ENCODE measurements around the gene SETBP1. TPM values are rescaled to one million over a fixed set of nuclear protein-coding genes. Genes with fewer than 3 reads are reported as not detected.

Gene SETBP1
- total RNA-seq, 1 experiment from 2014 or later: 9.6 TPM

GRCh38 chr18:44748582-44748981 is 67.9 kb downstream of the SETBP1 start (continued):
- TF ChIP-seq ZNF532 (CRISPR knock-in tag; IDR thresholded peaks at IDR 0.05; ENCODE audit: borderline replicate concordance): no peak
- TF ChIP-seq, protein P1, sequence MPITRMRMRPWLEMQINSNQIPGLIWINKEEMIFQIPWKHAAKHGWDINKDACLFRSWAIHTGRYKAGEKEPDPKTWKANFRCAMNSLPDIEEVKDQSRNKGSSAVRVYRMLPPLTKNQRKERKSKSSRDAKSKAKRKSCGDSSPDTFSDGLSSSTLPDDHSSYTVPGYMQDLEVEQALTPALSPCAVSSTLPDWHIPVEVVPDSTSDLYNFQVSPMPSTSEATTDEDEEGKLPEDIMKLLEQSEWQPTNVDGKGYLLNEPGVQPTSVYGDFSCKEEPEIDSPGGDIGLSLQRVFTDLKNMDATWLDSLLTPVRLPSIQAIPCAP (CRISPR knock-in tag; IDR thresholded peaks at IDR 0.05): no peak

GRCh38 chr18:44750774-44751173 is 70.1 kb downstream of the SETBP1 start:
- POLR2A ChIA-PET: no interaction called here
- Mint-ChIP-seq H3K9me3 (no peaks in the 10 kb centered on the region), H3K4me3 (no peak overlapping the region), H3K4me1 (peaks cover 4% of the 10 kb centered on the region; the same call in 1 of the 2 replicates), H3K27me3 (ENCODE audit: low read depth) (no peaks in the 10 kb centered on the region; the same call in 1 of the 2 replicates), H3K36me3 (no peaks in the 10 kb centered on the region), H3K27ac (no peak overlapping the region)
- ATAC-seq (no peak), DNase-seq (ENCODE audit: low spot score) (no peak)
- TF ChIP-seq, protein P2, sequence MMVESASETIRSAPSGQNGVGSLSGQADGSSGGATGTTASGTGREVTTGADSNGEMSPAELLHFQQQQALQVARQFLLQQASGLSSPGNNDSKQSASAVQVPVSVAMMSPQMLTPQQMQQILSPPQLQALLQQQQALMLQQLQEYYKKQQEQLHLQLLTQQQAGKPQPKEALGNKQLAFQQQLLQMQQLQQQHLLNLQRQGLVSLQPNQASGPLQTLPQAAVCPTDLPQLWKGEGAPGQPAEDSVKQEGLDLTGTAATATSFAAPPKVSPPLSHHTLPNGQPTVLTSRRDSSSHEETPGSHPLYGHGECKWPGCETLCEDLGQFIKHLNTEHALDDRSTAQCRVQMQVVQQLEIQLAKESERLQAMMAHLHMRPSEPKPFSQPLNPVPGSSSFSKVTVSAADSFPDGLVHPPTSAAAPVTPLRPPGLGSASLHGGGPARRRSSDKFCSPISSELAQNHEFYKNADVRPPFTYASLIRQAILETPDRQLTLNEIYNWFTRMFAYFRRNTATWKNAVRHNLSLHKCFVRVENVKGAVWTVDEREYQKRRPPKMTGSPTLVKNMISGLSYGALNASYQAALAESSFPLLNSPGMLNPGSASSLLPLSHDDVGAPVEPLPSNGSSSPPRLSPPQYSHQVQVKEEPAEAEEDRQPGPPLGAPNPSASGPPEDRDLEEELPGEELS (CRISPR knock-in tag; IDR thresholded peaks at IDR 0.05): no peak
- TF ChIP-seq, protein P3, sequence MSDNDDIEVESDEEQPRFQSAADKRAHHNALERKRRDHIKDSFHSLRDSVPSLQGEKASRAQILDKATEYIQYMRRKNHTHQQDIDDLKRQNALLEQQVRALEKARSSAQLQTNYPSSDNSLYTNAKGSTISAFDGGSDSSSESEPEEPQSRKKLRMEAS (CRISPR knock-in tag; IDR thresholded peaks at IDR 0.05): no peak
- CTCF ChIA-PET: no interaction called here

GRCh38 chr18:44754567-44754966 is 73.9 kb downstream of the SETBP1 start:
- Mint-ChIP-seq H3K4me3 (no peak overlapping the region), H3K36me3 (peaks cover 3% of the 10 kb centered on the region; the same call in 1 of the 2 replicates), H3K27ac (no peak overlapping the region), H3K27me3 (ENCODE audit: low read depth) (no peaks in the 10 kb centered on the region), H3K9me3 (0 out of 2 replicates have a peak, but pooled peaks cover 3% of the 10 kb centered on the region), H3K4me1 (peaks cover 14% of the 10 kb centered on the region)
- no peak for ATAC-seq
- ChIA-PET POLR2A (interaction anchor here (0.7 kb wide), 1 partner anchor 7 kb away, joined by 4 read pairs; no protein-coding TSS in a partner anchor), CTCF (no interaction called here)
- TF ChIP-seq NR1H2 (CRISPR knock-in tag; IDR thresholded peaks at IDR 0.05) (no peak), ELF4 (CRISPR knock-in tag; IDR thresholded peaks at IDR 0.05; ENCODE audit: low read depth) (no peak)
- DNase-seq (ENCODE audit: low spot score): no peak

GRCh38 chr18:44758861-44759631 is 78.4 kb downstream of the SETBP1 start:
- no peaks in the 10 kb centered on the region for H3K27me3 Mint-ChIP-seq (ENCODE audit: low read depth)
- no peak for ATAC-seq
- POLR2A ChIA-PET: no interaction called here
- H3K4me3 Mint-ChIP-seq: no peak overlapping the region
- H3K27ac Mint-ChIP-seq: no peak overlapping the region; the same call in 1 of the 2 replicates
- no peak for DNase-seq (ENCODE audit: low spot score)
- H3K9me3 Mint-ChIP-seq: peaks cover 8% of the 10 kb centered on the region; the same call in 1 of the 2 replicates
- CTCF ChIA-PET: no interaction called here
- peaks cover 23% of the 10 kb centered on the region for H3K4me1 Mint-ChIP-seq
- peaks cover 3% of the 10 kb centered on the region; the same call in 1 of the 2 replicates for H3K36me3 Mint-ChIP-seq
- TF ChIP-seq SMAD3 (CRISPR knock-in tag; IDR thresholded peaks at IDR 0.05; ENCODE audit: borderline replicate concordance) (no peak), AFF4 (CRISPR knock-in tag; IDR thresholded peaks at IDR 0.05; ENCODE audit: borderline replicate concordance) (no peak), HMGA2 (CRISPR knock-in tag; IDR thresholded peaks at IDR 0.05) (no peak), CREM (CRISPR knock-in tag; IDR thresholded peaks at IDR 0.05) (no peak), PRDM15 (CRISPR knock-in tag; IDR thresholded peaks at IDR 0.05) (no peak)
- TF ChIP-seq, protein P1 (CRISPR knock-in tag; IDR thresholded peaks at IDR 0.05): no peak
